Transverse colon (tissue), 4 donors: Measurements from ENCODE around the gene MT1E. TPM values are rescaled to one million over a fixed set of nuclear protein-coding genes. Genes with fewer than 3 reads are reported as not detected.
A peak's percentile ranks its signal among the peaks of the same experiment; 100 is the strongest.
"Not testable (repeated sequence)": the region's sequence is repeated elsewhere in the genome, so short reads cannot be mapped to it uniquely, and the experiment has no call there.

Experiments
- DNase-seq: peaks from one replicate; pipeline ENCODE4 v3.0.0-alpha.2; 2019
- H3K27ac ChIP-seq, 4 donors: fragments of 200-600 bp; sonication (generic); 2 replicates each; pipeline ENCODE4 v1.5.1; 2016 to 2018; ENCODE audit warnings: inconsistent platforms in 4 of 4
- H3K27me3 ChIP-seq: fragments of 200-600 bp; sonication (generic); 2 replicates; pipeline ENCODE4 v1.5.1; 2017; ENCODE audit warnings: inconsistent platforms
- H3K36me3 ChIP-seq, 4 donors: fragments of 200-600 bp; sonication (generic); 2 replicates each; pipeline ENCODE4 v1.5.1; 2017 to 2019; ENCODE audit warnings: inconsistent platforms in 4 of 4
- H3K4me1 ChIP-seq, 4 donors: fragments of 200-600 bp; sonication (generic); 2 replicates each; pipeline ENCODE4 v1.5.1; 2017 to 2020; ENCODE audit warnings: inconsistent platforms in 4 of 4
- H3K4me3 ChIP-seq, 4 donors: fragments of 200-600 bp; sonication (generic); 1 replicate in 1 of 4; 2 replicates in 3 of 4; pipeline versions ENCODE4 v1.5.1 to v1.6.1; 2017 to 2019; ENCODE audit warnings: inconsistent platforms in 4 of 4
- H3K9me3 ChIP-seq, 2 donors: fragments of 200-600 bp; sonication (generic); 2 replicates each; pipeline ENCODE4 v1.5.1; 2017 to 2019; ENCODE audit warnings: inconsistent platforms in 2 of 2
- EP300 ChIP-seq: sonication (generic); formaldehyde crosslinking; IDR thresholded peaks from one replicate; pipeline ENCODE4 v1.6.1; 2017; ENCODE audit warnings: antibody characterized with exemption, low read depth
- POLR2A ChIP-seq: fragments of 450-650 bp; IDR thresholded peaks from one replicate; pipeline ENCODE4 v1.6.1; 2016; ENCODE audit warnings: antibody characterized with exemption, mild to moderate bottlenecking, moderate library complexity
- POLR2AphosphoS5 ChIP-seq, 3 donors: sonication (generic); formaldehyde crosslinking; IDR thresholded peaks; one replicate each; pipeline ENCODE4 v1.6.1; 2016; ENCODE audit warnings: antibody characterized with exemption in 3 of 3
- WGBS, 2 donors: methylation state at CpG; one replicate each; pipeline ENCODE4 v1.1.5; 2018; ENCODE audit warnings: low coverage in 1 of 2; 5-methylcytosine and 5-hydroxymethylcytosine counted together
- in situ Hi-C, 4 donors: fragments of 200-750 bp; cut with MboI; loops; one replicate each; pipeline versions ENCODE4 v1.15.0 to v1.15.1; 2017; ENCODE audit warnings: low sequenced_read_pairs in 3 of 4, low pct_ligation_motif_present in 1 of 4, low pct_unique_long_range_greater_than_20kb in 1 of 4
- intact Hi-C: fragments of 100-400 bp; cut with DNase I; formaldehyde crosslinking; loops from one replicate; pipeline ENCODE4 v1.15.1; 2023; ENCODE audit warnings: low total_unique reads
- total RNA-seq, 4 donors: library from RNA; depleted of rRNA; stranded (reverse); fragments of >200 nt; gene quantifications; one replicate each; pipeline ENCODE4 v1.1.0, GENCODE V29; 2016
- TF ChIP-seq, protein P1 (sequence below), 5 experiments: fragments of 200-600 bp in 3 of 5; fragments of 450-650 bp in 2 of 5; sonication (generic) in 3 of 5; IDR thresholded peaks; 1 replicate in 2 of 5; 2 replicates in 3 of 5; pipeline ENCODE4 v1.5.1; 2016 to 2017; ENCODE audit warnings: antibody characterized with exemption in 5 of 5, inconsistent platforms in 3 of 5, mild to moderate bottlenecking in 2 of 5, moderate library complexity in 1 of 5

The MT1E gene
- total RNA-seq, 4 donors from 2014 or later, result 109 to 1,058 (median 257) TPM

- no peak overlapping the region for H3K27ac ChIP-seq
- peaks cover 5 to 32% (median 21%) of the 10 kb centered on the region in 4 donors for H3K4me1 ChIP-seq
- in situ Hi-C loops, result no loop called here
- intact Hi-C loops, result no loop called here
- H3K9me3 ChIP-seq, result no peaks in the 10 kb centered on the region
- H3K36me3 ChIP-seq, result no peaks in the 10 kb centered on the region
- H3K27me3 ChIP-seq, result peaks cover 70% of the 10 kb centered on the region
- H3K4me3 ChIP-seq, result no peak overlapping the region
- TF ChIP-seq POLR2AphosphoS5 (IDR thresholded peaks at IDR 0.05), result no peak
- DNase-seq, result no peak
- WGBS, 2 donors, result 63 to 85% methylated on average over 4 to 11 of the region's 11 CpGs
These were observed 47.4 kb downstream of the MT1E start for GRCh38 chr16:56672761-56673536.

DNA sequence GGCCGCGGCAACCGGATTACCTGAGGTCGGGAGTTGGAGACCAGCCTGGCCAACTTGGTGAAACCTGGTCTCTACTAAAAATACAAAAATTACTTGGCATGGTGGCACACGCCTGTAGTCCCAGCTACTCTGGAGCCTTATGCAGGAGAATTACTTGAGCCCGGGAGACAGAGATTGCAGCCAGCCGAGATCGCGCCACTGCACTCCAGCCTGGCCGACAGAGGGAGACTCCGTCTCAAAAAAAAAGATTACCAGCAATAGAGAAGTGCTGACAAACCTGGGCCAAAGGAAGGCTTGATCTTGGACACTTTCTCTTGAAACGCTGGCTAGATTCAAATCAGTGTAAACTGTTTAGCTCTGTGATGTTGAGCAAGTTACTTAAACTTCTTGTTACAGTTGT is 48.3 kb downstream of the MT1E start:
- in situ Hi-C loops, result no loop called here
- 52% methylated on average over 12 of the region's 12 CpGs; no CpG with 5 or more reads in 1 of the 2 donors for WGBS, 2 donors

DNA sequence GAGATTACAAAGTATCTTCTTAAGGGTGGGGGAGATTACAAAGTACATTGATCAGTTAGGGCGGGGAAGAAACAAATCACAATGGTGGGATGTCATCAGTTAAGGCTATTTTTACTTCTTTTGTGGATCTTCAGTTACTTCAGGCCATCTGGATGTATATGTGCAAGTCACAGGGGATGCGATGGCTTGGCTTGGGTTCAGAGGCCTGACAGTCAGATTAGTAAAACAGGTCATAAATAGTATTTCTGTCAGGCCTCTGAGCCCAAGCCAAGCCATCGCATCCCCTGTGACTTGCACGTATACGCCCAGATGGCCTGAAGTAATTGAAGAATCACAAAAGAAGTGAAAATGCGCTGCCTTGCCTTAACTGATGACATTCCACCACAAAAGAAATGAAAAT is 49.0 kb downstream of the MT1E start:
- 88 to 96% methylated on average over 2 to 6 of the region's 6 CpGs for WGBS, 2 donors
- in situ Hi-C loops, result not testable (repeated sequence)

More for the DNA sequence above, 48.3 kb downstream of the MT1E start:
- H3K4me3 ChIP-seq, result no peak overlapping the region
- no peak overlapping the region for H3K27ac ChIP-seq
- TF ChIP-seq, protein P1, sequence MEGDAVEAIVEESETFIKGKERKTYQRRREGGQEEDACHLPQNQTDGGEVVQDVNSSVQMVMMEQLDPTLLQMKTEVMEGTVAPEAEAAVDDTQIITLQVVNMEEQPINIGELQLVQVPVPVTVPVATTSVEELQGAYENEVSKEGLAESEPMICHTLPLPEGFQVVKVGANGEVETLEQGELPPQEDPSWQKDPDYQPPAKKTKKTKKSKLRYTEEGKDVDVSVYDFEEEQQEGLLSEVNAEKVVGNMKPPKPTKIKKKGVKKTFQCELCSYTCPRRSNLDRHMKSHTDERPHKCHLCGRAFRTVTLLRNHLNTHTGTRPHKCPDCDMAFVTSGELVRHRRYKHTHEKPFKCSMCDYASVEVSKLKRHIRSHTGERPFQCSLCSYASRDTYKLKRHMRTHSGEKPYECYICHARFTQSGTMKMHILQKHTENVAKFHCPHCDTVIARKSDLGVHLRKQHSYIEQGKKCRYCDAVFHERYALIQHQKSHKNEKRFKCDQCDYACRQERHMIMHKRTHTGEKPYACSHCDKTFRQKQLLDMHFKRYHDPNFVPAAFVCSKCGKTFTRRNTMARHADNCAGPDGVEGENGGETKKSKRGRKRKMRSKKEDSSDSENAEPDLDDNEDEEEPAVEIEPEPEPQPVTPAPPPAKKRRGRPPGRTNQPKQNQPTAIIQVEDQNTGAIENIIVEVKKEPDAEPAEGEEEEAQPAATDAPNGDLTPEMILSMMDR (IDR thresholded peaks at IDR 0.05), result peak; percentile 53 to 60 (median 59)
- no peak for TF ChIP-seq EP300
- H3K4me1 ChIP-seq, result peaks cover 5 to 23% (median 15%) of the 10 kb centered on the region in 4 donors
- peak; percentile 30 for DNase-seq
- intact Hi-C loops, result no loop called here
- no peaks in the 10 kb centered on the region for H3K9me3 ChIP-seq
- peaks cover 60% of the 10 kb centered on the region for H3K27me3 ChIP-seq
- H3K36me3 ChIP-seq, result no peaks in the 10 kb centered on the region

GRCh38 chr16:56675685-56676210 is 50.2 kb downstream of the MT1E start:
- no peaks in the 10 kb centered on the region for H3K9me3 ChIP-seq
- peak overlapping the region in 3 of 4 donors; percentile 25 to 49 (median 30) for H3K4me3 ChIP-seq
- peak overlapping the region in 1 of 4 donors; percentile 14 for H3K27ac ChIP-seq
- intact Hi-C loops, result no loop called here
- in situ Hi-C loops, result no loop called here
- peaks cover 42% of the 10 kb centered on the region for H3K27me3 ChIP-seq
- peak; percentile 19 for DNase-seq
- WGBS, 2 donors, result 0 to 13% methylated on average over 3 to 32 of the region's 32 CpGs
- peaks cover 0 to 11% (median 7%) of the 10 kb centered on the region in 4 donors for H3K4me1 ChIP-seq
- TF ChIP-seq, protein P1 (IDR thresholded peaks at IDR 0.05), result no peak
- TF ChIP-seq POLR2A (peak; percentile 63), POLR2AphosphoS5 (IDR thresholded peaks at IDR 0.05) (peak in 1 of 3 donors; percentile 37), EP300 (no peak)
- no peaks in the 10 kb centered on the region for H3K36me3 ChIP-seq

More for the DNA sequence above, 49.0 kb downstream of the MT1E start:
- intact Hi-C loops, H3K36me3 ChIP-seq, H3K4me3 ChIP-seq, H3K27ac ChIP-seq, DNase-seq, H3K9me3 ChIP-seq: not testable (repeated sequence)
- Histone ChIP-seq H3K4me1 (peaks cover under 1 to 16% (median 12%) of the 10 kb centered on the region in 4 donors), H3K27me3 (peaks cover 54% of the 10 kb centered on the region)

Other genes starting within 250 kb of the MT1E start
- gene AMFR, start 200.2 kb upstream of the MT1E start, total RNA-seq, result 100 to 1,000 TPM in 2 of 4 donors, 10 to 100 TPM in 2; 60.7 to 156 (median 114) TPM
- gene NUDT21, start 174.4 kb upstream of the MT1E start, total RNA-seq, result 10 to 100 TPM in 3 of 4 donors, 1 to 10 TPM in 1; 7.5 to 41.9 (median 23.0) TPM
- gene OGFOD1, start 174.2 kb upstream of the MT1E start, total RNA-seq, result 10 to 100 TPM in 2 of 4 donors, 1 to 10 TPM in 2; 2.8 to 22.5 (median 9.5) TPM
- gene BBS2, start 105.8 kb upstream of the MT1E start, total RNA-seq, result 100 to 1,000 TPM in 1 of 4 donors, 10 to 100 TPM in 3; 38.7 to 171 (median 41.2) TPM
- gene MT4, start 60.7 kb upstream of the MT1E start, total RNA-seq, result 10 to 100 TPM in 1 of 4 donors, not detected in 3; 95.4 TPM
- gene MT3, start 36.3 kb upstream of the MT1E start, total RNA-seq, result 1 to 10 TPM in 1 of 4 donors, not detected in 3; 4.2 TPM
- 100 to 1,000 TPM in 2 of 4 donors, 10 to 100 TPM in 2; 68.8 to 459 (median 89.3) TPM for gene MT2A, start 17.2 kb upstream of the MT1E start, total RNA-seq
- 10 to 100 TPM in 1 of 4 donors, 1 to 10 TPM in 2, not detected in 1; 2.7 to 48.3 (median 5.2) TPM for gene MT1M, start 6.9 kb downstream of the MT1E start, total RNA-seq
- gene MT1A, start 12.9 kb downstream of the MT1E start, total RNA-seq, result 10 to 100 TPM in 1 of 4 donors, 1 to 10 TPM in 2, not detected in 1; 4.4 to 35.2 (median 4.9) TPM
- gene MT1B, start 26.1 kb downstream of the MT1E start, total RNA-seq, result not detected
- 10 to 100 TPM in 3 of 4 donors, 1 to 10 TPM in 1; 6.8 to 54.5 (median 18.9) TPM for gene MT1F, start 32.2 kb downstream of the MT1E start, total RNA-seq
- 1,000 to 10,000 TPM in 1 of 4 donors, 100 to 1,000 TPM in 1, 10 to 100 TPM in 2; 21.0 to 1,835 (median 81.0) TPM for gene MT1G, start 42.3 kb downstream of the MT1E start, total RNA-seq
- 100 to 1,000 TPM in 1 of 4 donors, 1 to 10 TPM in 2, not detected in 1; 3.0 to 526 (median 5.6) TPM for gene MT1H, start 44.0 kb downstream of the MT1E start, total RNA-seq
- 100 to 1,000 TPM in 3 of 4 donors, 10 to 100 TPM in 1; 40.4 to 784 (median 274) TPM for gene MT1X, start 56.7 kb downstream of the MT1E start, total RNA-seq
- gene NUP93, start 104.3 kb downstream of the MT1E start, total RNA-seq, result 10 to 100 TPM in 3 of 4 donors, 1 to 10 TPM in 1; 8.6 to 42.4 (median 20.6) TPM
- not detected for gene SLC12A3, start 239.4 kb downstream of the MT1E start, total RNA-seq